ENCODE data around the gene CAMK2D.

Gene CAMK2D

DNA sequence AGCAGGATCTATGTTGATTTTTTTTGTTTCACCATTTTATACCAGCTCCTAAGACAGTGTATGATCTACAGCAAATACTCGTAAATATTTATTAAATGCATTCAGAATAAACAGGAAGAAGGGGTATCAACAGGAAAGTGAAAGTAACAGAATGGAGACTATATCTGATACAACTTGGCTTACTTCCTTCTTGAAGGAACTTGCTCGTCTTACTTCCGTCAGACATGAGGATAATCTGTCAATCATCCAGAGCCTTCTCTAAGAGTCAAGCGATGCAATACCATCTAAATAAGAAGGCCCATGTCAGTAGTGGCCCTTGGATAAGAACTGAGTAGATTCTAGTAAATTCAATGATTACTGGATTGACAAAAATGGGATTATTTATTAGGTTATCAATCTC, 84.2 kb downstream of the CAMK2D start:
- DNase-seq, result no peak

DNA sequence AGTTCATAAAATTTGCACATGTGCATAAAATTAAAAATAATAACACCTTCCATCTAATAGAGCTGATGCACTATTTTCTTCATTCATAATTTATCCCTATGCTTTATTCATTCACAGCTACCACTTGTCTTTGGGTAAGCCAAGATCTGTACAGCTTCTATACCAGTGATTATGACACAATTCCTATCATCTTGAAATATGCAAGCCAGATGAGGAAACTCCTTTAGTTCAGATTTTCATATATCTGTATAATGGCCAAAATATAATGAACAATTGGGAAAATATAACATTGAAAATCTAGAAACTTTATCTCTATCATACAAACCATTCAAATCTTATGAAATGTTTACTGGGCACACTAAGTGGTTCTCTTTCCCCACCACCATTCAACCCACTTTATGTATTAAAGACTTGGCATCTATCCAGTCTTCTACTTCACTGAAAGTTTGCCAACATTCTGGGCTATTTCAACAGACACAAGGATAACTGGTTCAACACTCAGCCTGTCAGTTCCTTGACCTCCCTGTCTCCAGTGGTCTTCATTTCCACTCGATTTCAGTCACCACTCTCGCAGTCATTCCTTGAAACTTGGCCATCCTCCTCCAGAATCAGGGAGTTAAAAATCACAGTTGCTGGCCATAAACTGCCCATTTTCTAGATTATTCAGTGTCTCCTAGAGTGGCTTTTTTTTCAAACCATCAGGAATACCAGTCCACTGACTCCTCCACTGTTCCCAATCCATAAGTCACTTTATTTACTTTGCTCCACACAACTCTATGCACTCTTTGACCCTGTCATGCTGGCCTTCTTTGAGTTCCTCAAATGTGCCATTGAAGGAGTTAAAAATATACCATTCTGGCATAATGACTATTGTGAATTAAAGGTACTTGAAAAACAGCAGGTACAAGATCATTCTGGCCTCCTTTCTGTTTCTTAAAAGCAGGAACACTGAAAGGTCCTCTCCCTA, 85.5 kb downstream of the CAMK2D start:
- no peak for DNase-seq

DNA sequence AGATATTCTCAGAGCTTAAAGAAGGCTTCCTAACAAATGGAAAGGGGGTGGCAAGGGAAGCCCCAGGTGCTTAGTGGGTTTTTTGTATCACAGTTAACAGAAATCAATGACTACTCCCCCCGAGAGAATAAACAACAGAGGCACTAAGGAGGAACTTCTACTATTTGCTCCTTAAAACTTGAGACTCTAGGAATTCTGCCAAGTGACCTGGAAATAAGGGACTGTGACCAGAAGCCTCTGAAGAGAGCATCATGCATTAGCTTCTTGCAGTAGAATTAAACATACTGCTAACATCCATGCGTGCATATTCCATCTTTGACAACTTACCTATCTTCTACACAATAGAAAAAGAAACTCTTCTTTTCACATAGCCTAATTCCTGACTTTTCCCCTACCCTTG, 86.8 kb downstream of the CAMK2D start:
- no peak for DNase-seq

DNA sequence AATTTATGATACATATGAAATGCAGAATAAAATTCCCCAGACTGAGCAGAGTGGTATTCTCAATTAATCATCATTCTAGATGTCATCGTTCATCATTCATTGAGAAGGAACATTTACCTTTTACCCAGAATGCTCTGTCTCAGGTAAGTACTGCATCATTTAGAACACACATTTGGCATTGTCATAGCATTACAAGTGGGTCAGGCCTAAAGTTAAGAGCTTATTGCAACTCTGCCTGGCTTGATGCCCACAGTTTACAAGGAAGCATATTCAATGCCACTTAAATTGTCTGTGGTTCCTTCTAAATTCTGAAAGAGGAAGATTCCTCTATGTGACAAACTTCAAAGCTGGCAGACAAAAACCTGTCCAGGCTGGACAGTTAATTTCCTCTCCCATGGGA, 87.3 kb downstream of the CAMK2D start:
- no peak for DNase-seq

DNA sequence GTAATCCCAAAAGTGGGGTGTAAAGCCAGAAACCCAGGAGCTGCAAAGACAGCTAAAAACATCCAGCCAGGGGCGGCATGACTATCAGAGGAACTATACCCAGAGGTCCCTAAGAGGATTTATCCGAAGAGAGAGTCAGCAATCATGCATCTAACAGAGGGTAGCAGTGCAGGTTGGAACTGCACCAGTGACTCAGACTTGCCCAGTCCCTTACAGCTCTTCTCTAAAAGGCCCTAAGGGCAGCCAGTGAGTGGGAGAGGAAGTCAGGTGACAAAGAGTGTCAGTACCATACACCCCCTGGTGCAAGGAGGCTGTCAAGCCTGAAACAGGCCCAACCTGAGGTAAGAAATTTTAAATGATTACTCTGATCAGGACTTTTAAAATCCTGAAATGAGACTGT, 88.1 kb downstream of the CAMK2D start:
- DNase-seq, result peak; percentile 65

DNA sequence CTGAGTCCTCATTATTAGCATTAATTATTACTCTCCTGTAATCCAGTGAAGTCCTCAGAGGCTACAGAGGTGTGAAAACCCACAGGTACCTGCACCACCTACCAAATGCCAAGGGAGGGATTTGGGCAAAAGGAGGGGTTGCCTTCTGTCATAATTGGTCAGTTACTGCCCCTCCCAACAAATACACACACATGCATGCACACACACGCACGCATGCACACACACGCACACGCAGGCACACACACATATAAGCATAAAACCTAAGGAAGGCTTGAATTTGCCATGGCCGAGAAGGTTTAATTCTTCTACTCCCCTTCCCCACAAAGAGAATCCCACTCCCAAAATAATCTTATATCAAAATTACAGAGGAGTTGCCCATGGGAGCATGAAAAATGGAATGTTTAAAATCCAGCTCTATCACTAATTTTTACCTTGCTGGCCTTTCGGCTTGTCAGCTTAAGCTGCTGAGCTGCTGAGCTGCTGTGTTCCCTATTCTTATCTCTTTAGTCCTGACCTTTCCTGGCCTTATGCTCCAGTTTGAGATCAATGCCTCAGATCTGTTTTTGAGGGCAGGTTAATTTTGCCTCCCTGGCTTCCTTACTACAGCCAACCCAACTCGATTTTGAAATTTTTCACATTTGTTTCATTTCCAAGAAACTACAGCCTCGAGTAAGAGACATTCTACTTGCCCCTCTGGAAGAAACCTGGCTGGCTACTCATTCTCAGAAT, 95.0 kb downstream of the CAMK2D start:
- DNase-seq, result no peak

DNA sequence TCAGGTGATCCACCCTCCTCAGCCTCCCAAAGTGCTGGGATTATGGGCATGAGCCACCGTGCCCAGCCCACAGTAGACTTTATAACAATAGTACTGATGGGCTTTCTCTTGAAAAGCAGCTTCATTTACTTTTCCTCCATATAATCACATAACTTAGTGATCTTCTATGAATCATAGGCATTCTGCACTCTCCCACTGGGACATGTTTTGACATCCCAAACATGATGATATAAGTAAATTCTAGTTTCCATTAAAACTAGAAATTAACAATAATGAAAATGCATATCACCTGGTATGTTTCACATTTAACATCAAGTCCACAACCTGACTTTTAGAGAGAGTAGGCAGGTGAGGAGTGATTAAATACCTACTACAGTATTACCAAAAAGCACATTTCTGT, 96.5 kb downstream of the CAMK2D start:
- DNase-seq, result no peak

DNA sequence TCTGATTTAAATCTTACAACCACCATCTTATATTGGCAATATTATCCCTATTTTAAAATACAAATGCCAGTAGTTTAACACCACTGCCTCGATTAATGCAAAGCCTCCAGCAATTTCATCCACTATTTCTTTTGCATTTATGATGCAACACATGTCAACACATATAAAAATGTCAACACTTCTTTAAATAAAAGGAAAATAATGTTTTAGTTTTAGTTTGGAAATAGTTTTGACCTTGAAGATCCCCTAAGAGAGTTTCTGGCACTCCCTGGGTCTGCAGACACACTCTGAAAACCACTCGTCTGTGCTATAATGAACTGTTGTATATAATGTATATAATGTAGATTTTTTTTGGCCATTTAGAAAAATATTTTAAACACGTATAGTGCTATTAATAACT, 99.0 kb downstream of the CAMK2D start:
- DNase-seq, result no peak

DNA sequence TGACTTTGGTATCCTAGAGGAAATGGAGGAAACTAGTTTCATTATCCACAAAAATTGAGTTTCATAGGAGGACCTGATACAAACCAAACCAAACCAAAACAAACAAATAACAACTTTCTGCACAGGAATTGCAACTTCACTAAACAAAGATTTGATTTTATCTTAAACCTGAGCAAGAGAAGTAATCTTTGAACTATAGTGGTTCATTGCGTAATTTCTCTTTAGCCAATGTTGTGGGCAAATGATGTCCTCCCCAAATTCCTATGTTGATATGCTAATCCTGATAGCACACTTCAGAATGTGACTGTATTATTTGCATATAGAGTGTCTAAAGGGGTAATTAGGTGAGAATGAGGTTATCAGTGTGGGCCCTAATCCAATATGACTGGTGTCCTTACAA, 102.4 kb downstream of the CAMK2D start:
- no peak for DNase-seq

DNA sequence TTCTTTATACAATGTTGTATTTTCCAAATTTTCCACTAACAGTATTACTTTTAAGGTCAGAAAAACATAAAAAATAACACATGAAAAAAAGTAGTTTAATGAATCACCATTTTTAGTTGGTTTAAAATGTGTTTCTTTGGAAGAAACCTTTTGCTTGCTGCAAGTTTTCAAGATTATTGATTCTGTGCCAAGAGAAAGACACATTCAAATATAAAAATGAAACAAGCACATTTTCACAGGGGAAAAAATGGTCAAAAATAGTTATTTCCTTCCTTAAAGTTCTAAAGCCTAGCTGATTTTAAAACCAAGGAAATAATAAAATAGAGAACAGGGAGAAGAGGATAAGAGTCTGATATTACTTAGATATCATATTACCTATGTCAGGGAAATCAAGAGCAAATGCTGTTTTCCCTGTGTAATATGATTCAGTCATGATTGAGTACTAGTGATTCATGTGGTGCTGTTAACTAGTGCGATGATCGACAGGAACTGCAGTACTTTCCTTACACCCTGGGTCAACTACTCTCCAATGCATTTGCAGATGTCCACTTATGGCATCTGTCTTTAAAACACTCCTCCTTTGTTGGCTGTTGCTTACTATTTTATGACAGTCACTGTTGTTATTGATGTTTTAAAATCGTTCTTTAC, 103.8 kb downstream of the CAMK2D start:
- no peak for DNase-seq

DNA sequence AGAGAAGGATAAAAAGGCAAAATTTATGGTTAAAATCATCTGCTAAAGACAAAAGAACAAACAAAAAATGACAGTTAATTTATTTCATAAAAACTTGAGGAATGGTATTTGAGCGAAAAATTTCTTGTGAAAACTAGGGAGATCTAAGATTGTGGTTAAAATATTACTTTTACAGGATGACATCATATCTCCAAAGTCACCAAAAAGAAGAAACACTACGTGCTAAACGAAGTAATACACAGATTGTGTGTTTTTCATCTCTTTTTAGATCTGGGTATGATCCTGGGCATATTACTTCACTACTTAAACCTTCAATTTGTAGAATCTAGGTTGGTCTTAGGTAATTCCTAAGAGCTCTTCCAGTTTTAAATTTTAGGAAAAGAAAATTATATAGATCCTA, 107.7 kb downstream of the CAMK2D start:
- no peak for DNase-seq

DNA sequence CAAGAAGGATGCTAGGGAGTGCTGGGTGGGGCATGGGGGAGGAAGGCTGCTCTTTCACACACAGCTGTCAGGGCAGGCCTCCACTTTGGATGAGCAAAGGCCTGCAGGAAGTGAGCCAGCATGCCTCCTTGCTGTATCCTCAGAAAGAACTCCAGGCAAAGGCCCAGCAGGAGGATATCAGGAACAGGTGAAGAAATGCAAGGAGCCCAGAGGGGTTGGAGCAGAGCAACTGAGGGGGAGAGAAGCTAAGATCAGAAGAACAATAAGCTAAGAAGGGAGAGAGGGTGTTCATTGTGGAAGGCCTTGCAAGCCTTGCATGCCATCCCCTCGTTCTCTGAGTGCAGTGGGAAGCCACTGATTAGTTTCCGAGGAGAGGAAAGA, 115.1 kb downstream of the CAMK2D start:
- DNase-seq, result no peak

DNA sequence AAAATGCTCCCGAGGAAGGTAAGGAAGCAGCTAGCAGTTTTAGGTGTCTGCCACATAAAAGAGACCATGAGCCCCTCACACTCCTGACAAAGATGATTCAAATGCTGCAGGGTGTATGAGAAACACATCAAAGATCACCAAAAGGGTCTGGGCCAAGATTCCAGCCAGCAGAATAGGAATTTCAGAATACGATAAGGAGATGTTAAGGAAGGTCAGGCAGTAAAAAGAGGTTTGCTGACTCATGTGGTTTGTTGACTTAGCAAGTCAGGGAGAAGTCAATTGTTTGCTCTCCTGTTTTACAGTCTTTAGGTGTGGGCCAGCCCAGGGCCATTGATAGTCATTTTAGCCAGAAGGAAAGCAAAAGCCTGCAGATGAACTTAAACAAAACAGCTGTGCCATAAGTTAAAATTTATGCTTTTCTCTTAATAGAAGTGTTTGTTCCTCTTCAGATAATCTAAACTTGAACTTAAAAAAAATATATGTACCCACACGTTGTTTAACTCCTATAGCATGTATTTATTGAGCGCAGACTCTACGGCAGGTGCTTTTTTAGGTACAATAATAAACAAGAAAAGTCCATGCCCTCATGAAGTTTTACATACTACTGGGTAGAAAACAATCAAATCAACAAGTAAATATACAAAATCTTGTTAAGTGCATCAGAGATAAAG, 115.6 kb downstream of the CAMK2D start:
- DNase-seq, result no peak

DNA sequence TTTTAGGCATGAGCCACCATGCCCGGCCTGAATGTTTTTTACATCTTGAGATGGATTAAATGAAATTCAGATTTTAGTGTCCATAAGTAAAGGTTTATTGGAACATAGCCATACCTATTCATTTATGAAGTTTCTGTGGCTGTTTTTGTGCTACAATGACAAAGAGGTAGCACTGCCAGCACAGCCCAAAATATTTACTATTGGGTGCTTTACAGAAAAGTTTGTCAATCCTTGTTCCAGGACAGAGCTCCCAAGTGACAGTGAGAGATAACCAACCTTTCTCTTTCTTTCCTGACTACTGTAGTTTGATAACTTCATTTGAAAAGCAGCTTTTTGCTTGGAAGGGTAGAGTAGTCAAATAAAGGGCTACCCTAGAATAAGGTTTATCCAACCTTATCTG, 116.2 kb downstream of the CAMK2D start:
- DNase-seq, result no peak

DNA sequence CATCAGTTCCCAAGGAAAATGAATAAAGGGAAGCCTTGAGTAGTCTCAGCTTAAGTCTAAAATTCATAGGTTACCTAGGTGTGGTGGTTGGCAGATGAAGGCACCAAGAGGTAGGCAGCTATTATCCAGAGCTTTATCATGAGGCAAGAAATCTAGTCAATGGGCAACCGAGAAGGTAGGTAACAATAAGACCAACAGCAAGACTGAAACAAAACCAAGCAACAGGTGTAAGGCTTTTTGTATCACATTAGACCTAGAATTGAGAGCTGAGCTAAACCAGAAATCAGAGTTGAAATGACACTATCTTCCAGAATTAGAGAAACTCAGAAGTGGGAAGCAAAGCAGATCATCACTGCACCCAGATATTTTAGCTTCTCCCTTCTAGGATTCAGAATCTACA, 117.1 kb downstream of the CAMK2D start:
- no peak for DNase-seq

DNA sequence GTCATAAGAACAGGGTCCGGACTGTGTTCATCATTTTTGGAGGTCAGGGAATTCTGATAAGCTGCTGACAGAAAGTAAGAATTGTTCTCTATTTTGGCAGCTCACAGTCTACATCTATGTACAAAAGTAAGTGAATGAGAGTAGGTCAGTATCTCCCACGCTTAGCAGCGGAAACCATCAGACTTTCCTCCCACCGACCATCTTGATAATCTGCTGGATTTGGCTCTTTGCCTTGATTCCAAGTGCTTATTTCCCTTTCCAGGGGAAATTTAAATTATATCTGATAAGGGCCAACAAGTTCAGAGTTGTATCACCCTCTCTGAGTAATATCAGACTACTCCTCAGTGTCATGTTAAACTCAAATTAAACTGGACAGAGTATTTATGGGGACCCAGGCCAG, 118.0 kb downstream of the CAMK2D start:
- DNase-seq, result no peak

DNA sequence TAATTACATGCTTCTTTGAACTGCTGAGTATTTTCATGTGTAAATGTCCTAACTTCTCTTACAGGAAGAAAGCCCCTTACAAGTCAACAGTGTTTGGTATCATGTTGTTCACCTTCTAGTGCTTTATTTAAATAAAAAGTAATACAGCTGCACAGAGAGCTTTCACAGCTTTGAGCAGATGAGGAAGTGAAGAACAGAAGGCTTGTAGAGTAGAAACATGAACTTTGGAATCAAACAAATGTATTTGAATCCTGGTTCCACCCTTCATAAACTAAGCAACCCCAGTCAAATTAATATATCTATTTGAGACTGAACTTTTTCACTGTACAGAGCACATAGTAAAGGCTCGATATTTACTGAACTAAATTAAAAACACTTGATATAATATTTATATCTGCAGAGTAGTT, 120.5 kb downstream of the CAMK2D start:
- DNase-seq, result no peak

DNA sequence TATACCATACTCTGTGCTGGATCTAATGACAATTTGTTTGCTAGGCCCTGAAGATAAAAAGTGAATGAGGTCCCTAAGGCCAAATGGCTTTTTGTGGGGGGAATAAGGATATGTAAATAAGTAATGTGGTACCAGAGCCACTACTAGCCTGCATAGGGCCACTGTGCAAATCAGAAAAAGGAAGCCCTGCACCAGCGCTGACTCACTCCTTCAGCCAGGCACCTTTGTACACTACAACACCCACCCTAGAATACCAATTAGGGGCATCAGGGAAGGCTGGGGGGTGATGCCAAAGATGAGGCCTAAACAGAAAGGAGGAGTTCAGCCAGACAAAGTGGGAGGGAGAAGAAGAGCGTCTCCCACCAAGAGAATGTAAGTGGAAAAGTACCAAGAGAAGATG, 122.2 kb downstream of the CAMK2D start:
- DNase-seq, result no peak

DNA sequence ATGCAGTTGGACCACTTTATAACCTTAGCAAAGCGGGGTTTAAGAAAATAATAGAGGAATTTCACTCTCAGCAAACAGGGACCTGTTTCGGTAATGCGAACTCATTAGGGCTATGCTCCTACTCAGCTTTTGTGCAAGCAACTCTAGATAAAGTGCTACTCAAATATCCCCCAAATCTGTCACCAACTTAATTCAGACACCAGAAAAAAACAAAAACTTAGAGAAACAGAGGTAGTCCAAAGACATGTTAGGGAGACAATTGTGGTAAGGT, 123.0 kb downstream of the CAMK2D start:
- no peak for DNase-seq

DNA sequence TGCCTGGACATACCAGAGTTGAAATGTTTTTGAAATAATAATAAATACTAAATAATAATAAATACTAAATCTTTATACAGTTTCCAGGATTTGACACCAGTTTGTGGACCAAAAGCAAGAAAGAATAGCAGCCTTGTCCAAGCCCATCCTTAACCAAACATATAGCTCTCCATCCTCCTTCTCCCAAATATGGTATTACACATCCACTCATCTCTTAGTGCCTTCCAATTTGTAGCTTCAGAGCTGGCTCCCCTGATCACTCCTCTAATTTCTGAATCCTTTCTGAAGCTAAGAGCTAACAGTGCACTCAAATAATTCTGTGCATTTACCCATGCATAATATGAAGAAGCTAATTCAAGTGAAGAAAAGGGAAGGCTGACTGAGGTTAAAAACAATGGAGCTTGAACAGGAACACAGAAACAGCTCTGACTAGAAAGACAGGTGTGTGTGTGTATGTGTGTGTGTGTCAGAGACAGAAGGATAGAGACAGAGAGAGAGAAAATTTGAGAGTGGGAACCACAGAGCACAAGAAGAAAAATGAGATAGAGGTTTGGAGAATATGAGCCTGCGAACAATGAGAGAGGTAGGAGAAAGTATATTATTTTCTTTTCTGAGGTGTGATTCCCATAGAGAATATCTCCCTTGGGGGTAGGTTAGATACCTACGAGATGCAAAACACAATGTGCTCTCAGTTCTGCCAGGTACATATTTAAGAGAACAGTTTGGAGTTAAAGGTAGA, 123.5 kb downstream of the CAMK2D start:
- no peak for DNase-seq

DNA sequence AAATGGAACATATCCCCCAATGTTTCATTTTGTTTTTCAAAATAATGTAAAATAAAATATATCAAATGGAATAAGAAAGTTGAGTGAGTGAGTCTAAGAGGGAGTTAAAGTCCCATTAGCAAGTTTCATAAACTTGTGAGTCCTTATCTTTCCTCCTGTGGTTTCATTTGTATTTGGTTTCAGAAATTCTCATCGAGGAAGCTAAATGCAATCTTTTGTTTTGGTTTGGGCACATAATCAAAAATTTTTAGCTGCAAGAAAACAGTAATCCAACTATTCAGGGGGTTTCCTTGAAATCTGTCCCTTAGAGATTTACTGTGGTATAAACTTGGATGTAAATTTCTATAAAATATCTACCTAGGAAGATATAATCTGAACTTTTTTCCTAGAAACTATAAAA, 124.2 kb downstream of the CAMK2D start:
- no peak for DNase-seq

DNA sequence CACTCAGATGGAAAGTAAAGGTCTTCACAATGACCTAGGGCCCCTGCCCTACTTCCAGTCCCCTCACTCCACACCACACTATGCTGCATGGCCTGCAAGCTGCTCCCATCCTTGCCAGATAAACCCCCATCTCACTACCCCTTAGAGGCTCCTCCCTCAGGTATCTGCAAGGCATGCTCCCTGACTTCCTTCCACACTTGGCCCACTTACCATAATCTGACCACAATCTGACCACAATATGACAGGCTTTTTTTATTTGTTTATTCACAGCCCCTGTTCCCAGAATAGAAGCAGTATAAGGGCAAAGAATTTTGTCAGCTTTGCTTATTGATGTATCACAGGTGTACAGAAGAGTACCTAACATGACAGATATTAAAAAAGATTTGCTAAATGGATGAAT, 124.7 kb downstream of the CAMK2D start:
- DNase-seq, result peak; percentile 71

DNA sequence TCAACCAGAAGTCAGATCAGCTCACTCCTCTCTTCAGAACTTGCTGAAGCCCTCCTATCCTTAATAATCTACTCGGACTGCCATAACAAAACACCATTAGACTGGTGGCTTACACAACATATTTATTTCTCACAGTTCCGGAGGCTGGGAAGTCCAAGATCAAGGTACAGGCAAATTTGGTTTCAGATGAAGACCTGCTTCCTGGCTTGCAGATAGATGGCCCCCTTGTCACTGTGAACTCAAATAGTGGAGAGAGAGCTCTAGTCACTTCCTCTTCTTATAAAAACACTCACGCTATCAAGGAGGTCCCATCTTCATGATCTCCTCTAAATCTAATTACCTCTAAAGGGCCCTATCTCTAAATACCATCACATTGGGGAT, 125.1 kb downstream of the CAMK2D start:
- DNase-seq, result peak; percentile 30
